T-helper 2 cell treated with Interferon-gamma antibody and Interleukin-4, amounts not matched to agents 100 ng/mL and 5 ng/mL, for 36 hours (primary cell): Measurements from ENCODE around the gene CD244. TPM values are rescaled to one million over a fixed set of nuclear protein-coding genes. Genes with fewer than 3 reads are reported as not detected.
"Not testable (repeated sequence)": the region's sequence is repeated elsewhere in the genome, so short reads cannot be mapped to it uniquely, and the experiment has no call there.

ENCODE experiments used
- intact Hi-C: fragments of 100-400 bp; cut with micrococcal nuclease; formaldehyde crosslinking; loops from one replicate; pipeline ENCODE4 v1.15.1; 2023
- total RNA-seq: library from RNA; stranded (reverse); gene quantifications from 2 replicates; pipeline ENCODE4 v1.2.3, GENCODE V29; 2022

The CD244 gene, protein sequence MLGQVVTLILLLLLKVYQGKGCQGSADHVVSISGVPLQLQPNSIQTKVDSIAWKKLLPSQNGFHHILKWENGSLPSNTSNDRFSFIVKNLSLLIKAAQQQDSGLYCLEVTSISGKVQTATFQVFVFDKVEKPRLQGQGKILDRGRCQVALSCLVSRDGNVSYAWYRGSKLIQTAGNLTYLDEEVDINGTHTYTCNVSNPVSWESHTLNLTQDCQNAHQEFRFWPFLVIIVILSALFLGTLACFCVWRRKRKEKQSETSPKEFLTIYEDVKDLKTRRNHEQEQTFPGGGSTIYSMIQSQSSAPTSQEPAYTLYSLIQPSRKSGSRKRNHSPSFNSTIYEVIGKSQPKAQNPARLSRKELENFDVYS
- 0.70 and 0.84 TPM in 2 replicates for total RNA-seq

DNA sequence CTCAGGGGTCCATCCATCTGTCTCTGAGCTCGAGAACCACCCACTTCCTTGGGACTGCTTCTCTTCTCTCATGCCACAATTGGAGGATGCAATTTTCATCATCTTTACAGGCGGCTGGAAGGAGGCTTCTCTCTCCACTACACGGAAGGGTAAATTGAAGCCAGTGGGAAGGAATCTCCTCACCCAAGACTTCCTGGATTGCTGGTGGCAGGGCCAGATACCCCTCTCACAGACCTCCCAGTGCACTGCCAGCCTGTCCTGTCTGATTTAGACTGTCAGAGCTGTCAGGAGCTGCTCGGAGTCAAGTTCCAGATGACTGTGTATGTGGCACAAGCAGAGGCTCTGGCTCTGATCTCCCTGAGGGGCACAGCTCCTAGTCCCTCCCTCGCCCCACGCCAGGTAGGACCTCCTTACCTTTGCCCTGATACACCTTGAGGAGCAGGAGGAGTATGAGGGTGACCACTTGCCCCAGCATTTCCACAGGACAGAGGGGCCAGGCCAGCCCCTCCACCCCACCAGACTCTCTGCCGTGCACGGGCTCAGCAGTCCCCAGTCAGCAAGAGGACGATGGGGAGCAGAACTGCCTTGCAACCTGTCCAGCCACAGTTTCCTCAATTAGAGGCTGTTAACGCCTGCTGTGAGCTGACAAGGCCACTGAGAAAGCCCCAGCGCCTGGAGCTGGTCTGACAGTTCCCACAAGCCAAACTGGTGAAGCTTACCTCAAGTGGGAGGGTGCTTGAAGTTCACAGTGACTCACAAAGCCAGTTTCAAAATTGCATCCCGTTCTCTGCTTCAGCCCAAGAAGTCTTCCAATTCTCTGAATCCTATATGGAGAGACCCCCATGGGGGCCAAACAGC, at the start of gene CD244:
Gene CD244 (minus strand): TSS at position 685 of the 858 bp plus-strand sequence. CDS start 210 bp downstream, at position 475.
- intact Hi-C loops, result no loop called here

DNA sequence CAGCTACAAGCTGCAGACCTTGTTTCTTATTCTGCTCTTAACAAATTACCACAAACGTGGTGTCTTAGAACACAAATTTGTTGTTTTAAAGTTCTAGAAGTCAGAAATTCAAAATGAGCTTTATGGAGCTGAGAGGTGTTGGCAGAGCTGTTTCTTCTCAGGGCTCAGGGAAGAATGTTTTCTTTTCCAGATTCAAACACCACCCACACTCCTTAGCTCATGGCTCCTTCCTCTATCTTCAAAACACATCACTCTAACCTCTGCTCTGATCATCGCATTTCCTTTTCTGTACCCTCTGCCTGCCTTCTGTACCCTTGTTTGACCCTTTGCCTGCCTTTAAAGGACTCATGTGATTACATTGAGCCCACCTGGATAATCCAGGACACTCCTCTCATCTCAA, 49.2 kb upstream of the CD244 start:
- intact Hi-C loops, result no loop called here

DNA sequence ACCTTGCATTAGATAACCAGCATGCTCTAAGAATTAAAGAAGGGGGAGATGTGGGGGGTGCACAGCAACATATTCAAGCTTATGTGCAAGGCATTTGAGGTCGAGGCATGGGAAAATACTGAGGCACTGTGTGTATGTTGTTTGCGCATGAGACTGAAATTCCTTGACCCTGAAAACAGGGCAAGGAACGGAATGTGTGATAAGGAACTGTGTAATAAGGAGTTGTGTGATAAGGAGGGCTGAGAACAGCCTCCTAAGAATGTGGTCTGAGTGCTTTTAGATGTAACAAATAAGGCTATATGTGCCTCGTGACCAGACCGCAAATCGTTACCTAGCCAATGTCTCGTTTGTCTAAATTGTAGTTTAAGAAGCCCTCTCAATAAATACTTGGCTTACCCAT, 48.8 kb upstream of the CD244 start:
- intact Hi-C loops, result no loop called here

DNA sequence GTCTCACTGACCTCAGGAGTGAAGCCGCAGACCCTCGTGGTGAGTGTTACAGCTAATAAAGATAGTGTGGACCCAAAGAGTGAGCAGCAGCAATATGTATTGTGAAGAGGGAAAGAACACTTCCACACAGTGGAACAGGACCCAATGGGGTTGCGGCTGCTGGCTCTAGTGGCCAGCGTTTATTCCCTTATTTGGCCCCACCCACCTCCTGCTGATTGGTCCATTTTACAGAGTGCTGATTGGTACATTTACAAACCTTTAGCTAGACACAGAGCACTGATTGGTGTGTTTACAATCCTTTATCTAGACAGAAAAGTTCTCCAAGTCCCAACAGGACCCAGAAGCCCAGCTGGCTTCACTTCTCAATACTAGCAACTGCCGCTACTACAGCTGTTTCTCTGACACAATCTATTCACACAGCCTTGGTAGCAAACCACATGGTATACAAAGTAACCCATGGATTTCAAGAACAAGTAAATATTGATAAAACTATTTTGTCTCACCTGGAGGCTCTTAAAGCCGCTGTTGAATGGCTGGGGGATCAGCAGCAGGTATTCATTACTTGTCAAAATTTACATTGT, 47.6 kb upstream of the CD244 start:
- intact Hi-C loops, result no loop called here

DNA sequence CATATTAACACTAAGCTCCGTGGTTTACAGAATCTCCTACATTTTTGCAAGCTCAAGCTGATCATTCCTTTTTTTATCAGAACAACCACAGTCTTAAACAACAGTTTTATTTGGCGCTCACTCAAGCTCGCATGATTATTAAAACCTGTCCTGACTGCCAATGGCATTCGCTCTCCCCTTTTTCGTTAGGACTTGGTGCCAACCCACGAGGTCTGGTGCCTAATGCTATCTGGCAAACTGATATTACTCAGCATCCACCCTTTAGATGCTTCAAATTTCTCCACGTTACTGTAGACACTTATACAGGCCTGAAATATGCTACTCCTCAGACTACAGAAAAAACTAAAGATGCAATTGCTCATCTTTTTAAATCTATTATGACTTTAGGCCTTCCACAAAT, 45.3 kb upstream of the CD244 start:
- intact Hi-C loops, result no loop called here

DNA sequence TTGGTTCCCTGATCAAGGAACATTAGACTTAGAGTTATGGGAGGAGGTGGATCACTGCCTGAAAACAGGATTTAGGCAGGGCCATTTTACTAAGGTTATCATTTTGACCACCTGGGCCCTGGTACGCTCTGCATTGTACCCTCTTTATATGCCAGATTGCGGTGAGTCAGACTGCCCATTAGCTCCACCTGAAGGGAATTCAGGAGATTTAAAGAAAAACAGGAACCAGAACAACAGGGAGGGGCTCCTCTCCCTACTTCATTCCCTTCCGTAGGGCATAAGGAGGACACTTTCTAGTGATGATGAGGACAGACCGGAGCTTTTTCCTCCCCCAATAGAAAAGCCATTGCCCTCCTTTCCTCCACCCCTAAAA, 42.9 kb upstream of the CD244 start:
- intact Hi-C loops, result no loop called here

DNA sequence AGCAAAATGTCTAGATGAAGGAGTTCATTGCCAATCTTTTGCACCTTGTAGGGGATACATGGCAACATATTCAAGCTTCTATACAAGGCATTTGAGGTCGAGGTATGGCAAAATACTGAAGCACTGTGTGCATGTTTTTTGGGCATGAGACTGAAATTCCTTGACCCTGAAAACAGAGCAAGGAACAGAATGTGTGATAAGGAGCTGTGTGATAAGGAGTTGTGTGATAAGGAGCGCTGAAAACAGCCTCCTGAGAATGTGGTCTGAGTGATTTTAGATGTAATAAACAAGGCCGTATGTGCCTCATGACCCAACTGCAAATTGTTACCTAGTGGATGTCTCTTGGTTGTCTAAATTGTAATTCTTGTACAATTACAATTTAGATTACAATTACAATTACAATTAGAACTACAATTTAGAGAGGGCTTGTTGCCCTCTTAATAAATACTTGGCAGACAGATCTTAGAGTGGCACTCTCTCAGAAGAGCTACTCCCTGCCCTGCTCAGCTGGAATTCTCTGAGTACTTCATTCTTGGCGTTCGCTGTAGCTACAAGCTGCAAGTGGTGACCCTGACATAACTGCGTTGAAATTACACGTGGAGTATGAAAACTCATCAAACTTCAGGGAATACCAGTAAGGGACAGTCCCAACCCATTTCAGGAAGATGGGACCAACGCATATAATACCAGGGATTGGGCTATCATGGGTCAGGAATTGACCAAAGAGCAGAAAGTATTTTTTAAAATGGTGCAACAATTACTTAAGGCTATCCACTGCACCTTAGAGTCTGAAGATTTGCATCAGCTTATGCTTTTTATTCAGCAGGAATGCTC, 42.3 kb upstream of the CD244 start:
- intact Hi-C loops, result no loop called here

DNA sequence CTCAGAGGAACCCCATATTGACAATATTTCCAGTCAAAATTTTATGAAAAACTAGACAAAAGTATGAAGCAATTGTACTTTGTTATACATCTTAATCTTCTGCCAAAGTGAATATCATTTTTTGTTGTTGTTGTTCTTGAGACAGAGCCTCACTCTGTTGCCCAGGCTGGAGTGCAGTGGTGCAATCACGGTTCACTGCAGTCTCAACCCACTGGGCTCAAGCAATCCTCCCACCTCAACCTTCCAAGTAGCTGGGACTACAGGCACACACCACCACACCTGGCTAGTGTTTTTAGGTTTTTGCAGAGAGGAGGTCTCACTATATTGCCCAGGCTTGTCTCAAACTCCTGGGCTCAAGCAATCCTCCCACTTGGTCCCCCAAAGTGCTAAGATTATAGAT, 39.6 kb upstream of the CD244 start:
- intact Hi-C loops, result not testable (repeated sequence)

DNA sequence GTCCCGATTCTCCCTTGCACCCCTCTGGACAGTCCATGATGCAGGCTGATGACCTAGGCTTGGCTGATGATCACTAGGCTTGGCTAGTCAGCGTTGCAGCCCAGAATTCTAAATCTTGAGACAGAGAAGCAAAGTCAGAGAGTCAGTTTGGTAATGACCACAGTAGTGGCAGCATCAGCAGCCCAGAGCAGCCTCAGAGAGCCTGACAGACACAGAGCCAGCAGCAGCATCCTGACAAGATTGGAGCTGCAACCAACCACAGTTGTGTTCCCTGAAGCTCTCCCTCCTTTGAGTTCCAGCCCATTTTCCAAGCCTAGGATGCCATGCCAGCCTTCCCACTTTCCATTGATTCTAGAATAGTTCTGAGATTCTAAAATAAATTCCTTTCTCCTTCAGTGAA, 39.1 kb upstream of the CD244 start:
- intact Hi-C loops, result no loop called here

DNA sequence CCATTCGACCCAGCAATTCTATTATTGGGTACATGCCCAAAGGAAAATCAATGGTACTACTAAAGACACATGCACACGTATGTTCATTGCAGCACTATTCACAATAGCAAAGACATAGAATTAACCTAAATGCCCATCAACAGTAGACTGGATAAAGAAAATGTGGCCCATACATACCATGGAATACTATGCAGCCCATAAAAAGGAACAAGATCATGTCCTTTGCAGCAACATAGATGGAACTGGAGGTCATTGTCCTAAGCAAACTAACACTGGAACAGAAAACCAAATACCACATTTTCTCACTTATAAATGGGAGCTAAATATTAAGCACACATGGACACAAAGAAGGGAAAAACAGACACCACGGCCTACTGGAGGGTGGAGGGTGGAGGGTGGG, 38.0 kb upstream of the CD244 start:
- intact Hi-C loops, result not testable (repeated sequence)

DNA sequence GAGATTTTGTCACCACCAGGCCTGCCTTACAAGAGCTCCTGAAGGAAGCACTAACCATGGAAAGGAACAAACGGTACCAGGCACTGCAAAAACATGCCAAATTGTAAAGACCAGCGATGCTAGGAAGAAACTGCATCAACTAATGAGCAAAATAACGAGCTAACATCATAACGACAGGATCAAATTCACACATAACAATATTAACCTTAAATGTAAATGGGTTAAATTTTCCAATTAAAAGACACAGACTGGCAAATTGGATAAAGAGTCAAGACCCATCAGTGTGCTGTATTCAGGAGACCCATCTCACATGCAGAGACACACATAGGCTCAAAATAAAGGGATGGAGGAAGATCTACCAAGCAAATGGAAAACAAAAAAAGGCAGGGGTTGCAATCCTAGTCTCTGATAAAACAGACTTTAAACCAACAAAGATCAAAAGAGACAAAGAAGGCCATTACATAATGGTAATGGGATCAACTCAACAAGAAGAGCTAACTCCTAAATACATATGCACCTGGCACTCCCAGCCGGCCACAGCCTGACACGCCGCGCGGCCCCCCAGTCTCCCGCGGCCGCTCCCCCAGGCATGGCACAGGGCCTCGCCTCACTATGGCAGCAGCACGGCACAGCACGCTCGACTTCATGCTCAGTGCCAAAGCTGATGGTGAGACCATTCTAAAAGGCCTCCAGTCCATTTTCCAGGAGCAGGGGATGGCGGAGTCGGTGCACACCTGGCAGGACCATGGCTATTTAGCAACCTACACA, 31.9 kb upstream of the CD244 start:
- intact Hi-C loops, result not testable (repeated sequence)

DNA sequence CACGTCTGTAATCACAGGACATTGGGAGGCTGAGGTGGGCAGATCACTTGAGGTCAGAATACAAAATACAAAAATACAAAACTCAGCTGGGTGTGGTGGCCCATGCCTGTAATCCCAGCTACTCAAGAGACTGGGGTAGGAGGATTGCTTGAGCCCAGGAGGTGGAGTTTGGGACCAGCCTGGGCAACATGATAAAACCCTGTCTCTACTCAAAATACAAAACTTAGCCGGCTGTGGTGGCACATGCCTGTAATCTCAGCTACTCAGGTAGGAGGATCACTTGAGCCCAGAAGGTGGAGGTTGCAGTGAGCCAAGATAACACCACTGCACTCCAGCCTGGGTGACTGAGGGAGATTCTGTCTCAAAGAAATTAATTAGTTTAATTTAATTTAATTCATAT, 28.8 kb upstream of the CD244 start:
- intact Hi-C loops, result no loop called here

DNA sequence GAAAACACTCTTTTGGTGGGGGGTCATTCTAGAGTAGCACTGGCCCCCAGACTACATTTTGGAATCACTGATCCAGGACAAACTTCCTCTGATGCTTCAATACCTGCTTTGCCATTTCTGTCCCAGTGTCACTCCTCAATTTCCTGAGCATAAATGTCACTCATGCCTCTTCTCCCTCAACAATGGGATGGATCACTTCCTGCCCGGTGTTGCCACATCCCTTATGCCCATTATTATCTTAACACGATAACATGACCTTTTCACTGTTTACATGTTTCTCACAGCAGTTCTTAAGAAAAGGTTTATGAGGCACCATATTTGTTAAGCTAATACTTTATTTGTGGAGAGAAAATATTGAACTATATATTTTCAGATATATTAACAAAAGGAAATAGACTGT, 26.2 kb upstream of the CD244 start:
- intact Hi-C loops, result no loop called here

DNA sequence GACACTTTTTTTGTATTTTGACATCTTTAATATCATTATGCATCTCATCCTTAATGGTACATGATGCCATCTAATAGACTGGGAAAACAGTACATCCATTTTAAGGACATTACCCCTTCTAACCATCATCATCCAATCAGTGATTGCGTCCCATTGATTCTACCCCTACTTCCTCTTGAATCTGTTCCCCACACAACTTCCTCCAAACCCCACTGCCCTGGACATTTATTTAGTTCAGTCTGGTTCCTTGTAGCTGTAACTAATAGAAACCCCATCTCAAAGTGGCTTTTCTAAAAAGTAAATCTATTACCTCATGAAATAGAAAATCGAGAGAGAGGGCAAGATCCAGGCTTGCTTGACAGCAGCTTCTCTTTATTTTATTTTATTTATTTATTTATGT, 24.4 kb upstream of the CD244 start:
- intact Hi-C loops, result no loop called here

DNA sequence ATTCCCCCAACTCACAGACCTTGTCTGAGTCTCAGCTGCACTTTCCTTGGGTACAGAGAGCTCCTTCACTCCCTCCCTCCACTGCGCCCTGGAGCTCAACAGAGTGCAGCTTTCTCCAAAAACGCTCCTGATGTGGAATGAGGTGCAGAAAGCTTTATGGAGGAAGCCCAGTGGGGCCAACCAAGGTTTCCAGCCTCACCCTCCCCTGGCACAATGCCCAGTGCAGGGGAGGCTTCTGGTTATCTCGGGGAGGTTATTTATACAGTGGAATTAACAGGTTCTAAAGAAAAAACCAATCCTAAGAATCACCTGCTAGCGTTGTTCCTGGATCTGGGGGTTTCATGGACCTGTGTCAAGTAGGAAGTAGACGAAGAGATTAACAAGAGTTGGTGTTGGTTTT, 22.4 kb upstream of the CD244 start, which contains the start of gene ITLN1:
Gene ITLN1 (minus strand): TSS at position 139 of the 400 bp plus-strand sequence. CDS start 303 bp downstream, outside the sequence.
- intact Hi-C loops, result loop anchor here (2.0 kb wide), 1 partner anchor 158 kb away; no protein-coding TSS in a partner anchor

DNA sequence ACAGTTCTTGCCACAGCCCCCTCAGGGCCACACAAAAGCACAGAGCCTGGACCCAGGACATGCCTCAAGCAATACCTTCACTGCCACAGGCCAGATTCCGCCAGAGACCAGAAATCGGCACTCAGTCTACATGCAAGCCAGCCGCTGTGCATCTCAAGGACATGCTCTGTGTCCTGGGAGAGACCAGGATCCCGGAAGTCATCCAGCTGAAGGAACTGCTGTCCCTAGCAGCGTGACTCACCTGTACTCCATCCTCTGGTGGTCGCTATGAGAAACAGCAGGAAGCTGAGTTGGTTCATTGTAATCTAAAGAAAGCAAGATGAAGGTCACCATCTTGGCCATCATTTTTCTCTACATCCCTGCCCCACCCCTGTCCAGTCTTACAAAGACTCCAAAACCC, 21.9 kb upstream of the CD244 start:
- intact Hi-C loops, result loop anchor here (1.0 to 2.0 kb wide), 3 partner anchors 49 to 158 kb away; no protein-coding TSS in a partner anchor

DNA sequence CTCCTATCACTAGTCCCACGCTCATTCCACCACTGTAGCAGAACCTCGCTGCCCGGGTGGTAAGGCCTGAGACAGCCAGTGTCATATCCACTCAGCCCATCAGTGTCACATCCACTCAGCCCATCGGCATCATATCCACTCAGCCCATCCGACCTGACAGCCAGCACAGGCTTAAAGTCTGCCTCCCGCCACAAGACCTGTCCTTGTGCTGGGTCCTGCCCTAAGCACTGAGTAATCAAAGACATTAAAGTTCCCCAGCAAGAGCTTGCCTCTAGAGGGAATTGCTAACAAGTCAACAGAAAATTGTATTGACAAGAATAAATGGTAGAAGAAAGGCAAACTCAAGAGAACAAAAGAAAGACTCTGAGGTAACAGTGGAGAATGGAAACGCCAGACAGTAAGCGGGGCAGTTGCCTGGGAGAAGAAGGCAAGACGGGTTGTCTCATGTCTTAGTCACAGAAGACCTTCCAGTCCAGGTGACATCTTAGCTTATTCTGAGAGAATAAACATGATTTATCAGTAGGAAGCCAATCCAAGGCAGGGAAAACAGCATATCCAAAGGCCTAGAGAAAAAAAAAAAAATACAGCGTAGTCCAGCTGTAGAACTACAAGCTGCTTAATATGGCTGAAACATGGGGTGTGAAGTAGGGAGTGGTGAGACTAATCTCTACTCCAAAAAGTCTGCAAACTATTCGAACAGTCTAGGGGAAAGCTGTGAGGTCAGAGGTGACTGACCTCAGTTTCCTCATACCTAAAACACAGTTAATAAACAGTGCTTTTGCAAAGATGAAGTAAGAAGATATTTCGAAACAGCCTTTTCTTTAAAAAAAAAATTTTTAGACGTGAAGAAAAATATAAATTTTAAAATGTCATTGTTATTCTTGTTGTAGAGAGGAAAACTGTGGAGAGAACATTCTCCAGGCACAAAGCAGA, 21.2 kb upstream of the CD244 start:
- intact Hi-C loops, result loop anchor here (1.0 to 2.0 kb wide), 3 partner anchors 49 to 157 kb away; no protein-coding TSS in a partner anchor

DNA sequence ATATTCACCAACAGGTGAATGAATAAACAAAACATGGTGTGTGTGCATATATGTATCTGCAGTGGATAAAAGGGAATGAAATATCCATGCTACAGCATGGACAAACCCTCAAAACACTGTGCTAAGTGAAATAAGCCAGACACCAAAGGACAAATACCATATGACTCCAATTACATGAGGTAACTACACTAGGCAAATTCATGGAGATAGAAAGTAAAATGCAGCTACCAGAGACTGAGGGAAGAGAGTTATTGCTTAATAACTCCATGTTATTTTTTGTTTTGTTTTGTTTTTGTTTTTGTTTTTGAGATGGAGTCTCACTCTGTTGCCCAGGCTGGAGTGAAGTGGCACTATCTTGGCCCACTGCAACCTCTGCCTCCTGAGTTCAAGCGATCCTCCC, 19.9 kb upstream of the CD244 start:
- intact Hi-C loops, result no loop called here

DNA sequence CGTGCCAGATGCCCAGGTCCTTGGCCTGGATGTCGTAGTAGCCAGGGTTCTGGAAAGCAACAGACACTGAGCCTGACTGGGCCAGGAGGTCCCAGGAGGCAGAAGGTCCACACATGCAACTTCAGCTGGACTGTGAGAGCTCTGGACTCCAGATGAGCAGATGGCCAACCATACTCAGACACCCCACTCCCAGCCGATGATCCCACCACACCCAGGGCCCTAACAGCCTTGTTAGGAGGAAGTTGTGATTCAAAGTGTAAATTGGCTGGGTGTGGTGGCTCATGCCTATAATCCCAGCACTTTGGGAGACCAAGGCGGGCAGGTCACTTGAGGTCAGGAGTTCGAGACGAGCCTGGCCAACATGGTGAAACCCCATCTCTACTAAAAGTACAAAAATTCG, 18.6 kb upstream of the CD244 start:
- intact Hi-C loops, result not testable (repeated sequence)
